ENCODE data around the gene NECTIN1. TPM values are rescaled to one million over a fixed set of nuclear protein-coding genes. Genes with fewer than 3 reads are reported as not detected.

The NECTIN1 gene
- total RNA-seq, 6 donors from 2014 or later = 1.4 to 12.6 (median 7.6) TPM

DNA sequence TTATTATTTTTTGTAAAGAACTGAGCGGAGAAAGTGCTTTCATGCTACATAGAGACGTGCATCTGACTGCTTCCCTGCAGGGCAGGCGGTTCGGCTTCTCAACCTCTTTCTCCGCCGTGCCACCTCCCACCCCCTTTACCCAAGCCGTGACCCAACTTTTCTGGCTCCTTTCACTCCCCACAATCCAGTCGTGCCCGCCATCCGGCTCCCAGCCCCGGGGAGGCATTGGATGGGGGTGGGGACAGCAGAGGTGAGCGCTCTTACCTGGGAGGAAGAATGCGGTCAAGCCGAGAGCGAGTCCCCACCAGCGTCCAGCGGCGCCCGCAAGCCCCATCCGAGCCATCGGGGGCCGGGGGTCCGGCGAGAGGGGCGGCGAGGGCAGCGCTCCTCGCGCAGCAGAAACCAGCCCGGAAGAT lies 781 bp downstream of the NECTIN1 start:
- Histone ChIP-seq H3K4me1 (peaks cover 20 to 33% (median 28%) of the 10 kb centered on the region in 4 donors), H3K27me3 (no peaks in the 10 kb centered on the region), H3K4me3 (peak overlapping the region; percentile 69 to 96 (median 77)), H3K9me3 (no peaks in the 10 kb centered on the region), H3K27ac (peak overlapping the region; percentile 79 to 89 (median 80)), H3K36me3 (no peaks in the 10 kb centered on the region)
- ATAC-seq (ENCODE audit: low FRiP score in 2 of 2) (no peak), DNase-seq (no peak)
- WGBS, 2 donors = 0 to 1% methylated on average over 15 to 27 of the region's 30 CpGs
- TF ChIP-seq POLR2AphosphoS5 (IDR thresholded peaks at IDR 0.05) (no peak), EP300 (IDR thresholded peaks at IDR 0.05) (no peak), POLR2A (IDR thresholded peaks at IDR 0.05) (no peak)
- TF ChIP-seq, protein P1, sequence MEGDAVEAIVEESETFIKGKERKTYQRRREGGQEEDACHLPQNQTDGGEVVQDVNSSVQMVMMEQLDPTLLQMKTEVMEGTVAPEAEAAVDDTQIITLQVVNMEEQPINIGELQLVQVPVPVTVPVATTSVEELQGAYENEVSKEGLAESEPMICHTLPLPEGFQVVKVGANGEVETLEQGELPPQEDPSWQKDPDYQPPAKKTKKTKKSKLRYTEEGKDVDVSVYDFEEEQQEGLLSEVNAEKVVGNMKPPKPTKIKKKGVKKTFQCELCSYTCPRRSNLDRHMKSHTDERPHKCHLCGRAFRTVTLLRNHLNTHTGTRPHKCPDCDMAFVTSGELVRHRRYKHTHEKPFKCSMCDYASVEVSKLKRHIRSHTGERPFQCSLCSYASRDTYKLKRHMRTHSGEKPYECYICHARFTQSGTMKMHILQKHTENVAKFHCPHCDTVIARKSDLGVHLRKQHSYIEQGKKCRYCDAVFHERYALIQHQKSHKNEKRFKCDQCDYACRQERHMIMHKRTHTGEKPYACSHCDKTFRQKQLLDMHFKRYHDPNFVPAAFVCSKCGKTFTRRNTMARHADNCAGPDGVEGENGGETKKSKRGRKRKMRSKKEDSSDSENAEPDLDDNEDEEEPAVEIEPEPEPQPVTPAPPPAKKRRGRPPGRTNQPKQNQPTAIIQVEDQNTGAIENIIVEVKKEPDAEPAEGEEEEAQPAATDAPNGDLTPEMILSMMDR (IDR thresholded peaks at IDR 0.05) = no peak

DNA sequence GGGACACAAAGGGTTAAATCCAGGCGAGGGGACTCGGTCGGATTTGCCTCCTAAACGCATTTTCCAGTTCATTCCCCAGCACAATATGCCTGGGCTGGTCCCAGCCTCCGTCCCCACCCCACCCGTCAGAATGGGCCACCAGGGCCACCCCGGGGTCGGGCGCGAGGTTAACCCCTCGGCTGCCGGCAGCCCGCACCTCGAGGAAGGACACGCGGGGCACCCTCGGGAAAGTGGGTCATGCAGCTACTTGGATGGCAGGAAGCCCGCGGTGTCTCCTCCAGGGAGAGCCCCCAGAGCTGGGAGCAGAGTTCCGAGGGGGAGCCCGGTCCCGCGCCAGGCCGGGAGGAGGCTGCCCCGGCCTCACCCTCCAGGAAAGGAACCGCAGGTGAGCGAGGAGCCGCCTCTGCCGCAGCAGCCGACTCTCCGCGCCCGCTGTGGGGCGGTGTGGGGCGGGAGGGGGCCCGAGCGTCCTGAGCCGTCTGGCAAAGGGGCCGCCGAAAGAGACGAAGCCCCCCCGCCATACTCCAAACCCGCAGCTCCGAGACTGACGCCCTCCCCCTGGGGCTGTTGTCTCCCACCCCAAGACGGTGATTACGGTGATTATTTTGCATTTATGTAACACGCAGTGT lies 1.4 kb downstream of the NECTIN1 start:
- no peaks in the 10 kb centered on the region for H3K36me3 ChIP-seq
- DNase-seq = peak; percentile 41 to 89
- peak in 1 of 2 donors; percentile 1 for ATAC-seq (ENCODE audit: low FRiP score in 2 of 2)
- TF ChIP-seq POLR2A (IDR thresholded peaks at IDR 0.05) (no peak), POLR2AphosphoS5 (IDR thresholded peaks at IDR 0.05) (no peak), EP300 (IDR thresholded peaks at IDR 0.05) (no peak)
- TF ChIP-seq, protein P1 (IDR thresholded peaks at IDR 0.05) = no peak
- H3K9me3 ChIP-seq = no peaks in the 10 kb centered on the region
- no peaks in the 10 kb centered on the region for H3K27me3 ChIP-seq
- peak overlapping the region in 1 of 4 donors; percentile 89 for H3K27ac ChIP-seq
- H3K4me1 ChIP-seq = peaks cover 20 to 33% (median 28%) of the 10 kb centered on the region in 4 donors
- H3K4me3 ChIP-seq = peak overlapping the region; percentile 69 to 96 (median 77)
- WGBS, 2 donors = 0 to 1% methylated on average over 22 to 35 of the region's 48 CpGs

- TF ChIP-seq POLR2AphosphoS5 (IDR thresholded peaks at IDR 0.05) = no peak
- Histone ChIP-seq H3K36me3 (no peaks in the 10 kb centered on the region), H3K9me3 (no peaks in the 10 kb centered on the region), H3K4me1 (peaks cover 20 to 33% (median 28%) of the 10 kb centered on the region in 4 donors), H3K27ac (no peak overlapping the region), H3K27me3 (no peaks in the 10 kb centered on the region), H3K4me3 (peak overlapping the region in 3 of 4 donors; percentile 69 to 96 (median 80))
- 20 to 23% methylated on average over 8 to 21 of the region's 21 CpGs for WGBS, 2 donors
- DNase-seq (no peak), ATAC-seq (ENCODE audit: low FRiP score in 2 of 2) (no peak)
Observed at GRCh38 chr11:119726585-119727522, 2.1 kb downstream of the NECTIN1 start.

DNA sequence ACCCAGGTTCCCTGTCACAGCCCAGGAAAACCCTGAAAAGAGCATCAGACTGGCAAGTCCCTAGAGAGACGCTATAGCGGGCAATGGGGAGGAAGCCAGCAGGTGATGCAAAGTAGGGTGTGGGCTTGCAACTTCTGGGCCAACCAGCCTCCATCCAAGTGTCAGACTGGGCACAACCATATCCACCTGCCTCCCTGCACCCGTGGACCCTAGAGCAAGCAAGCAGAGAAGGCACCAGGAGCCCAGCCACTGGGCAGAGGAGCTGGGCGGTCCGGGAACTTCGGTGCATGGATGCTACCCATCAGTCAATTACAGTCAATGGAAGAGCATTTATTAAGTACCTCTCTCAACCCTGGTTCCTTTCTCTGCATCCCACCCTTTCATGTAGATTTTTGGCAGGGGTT lies 2.8 kb downstream of the NECTIN1 start:
- DNase-seq (no peak), ATAC-seq (ENCODE audit: low FRiP score in 2 of 2) (no peak)
- no peaks in the 10 kb centered on the region for H3K27me3 ChIP-seq
- H3K36me3 ChIP-seq = no peaks in the 10 kb centered on the region
- TF ChIP-seq POLR2A (IDR thresholded peaks at IDR 0.05) = no peak
- no peak for TF ChIP-seq POLR2AphosphoS5 (IDR thresholded peaks at IDR 0.05)
- TF ChIP-seq, protein P1 (IDR thresholded peaks at IDR 0.05) = no peak
- TF ChIP-seq EP300 (IDR thresholded peaks at IDR 0.05) = no peak
- H3K4me3 ChIP-seq = no peak overlapping the region
- H3K27ac ChIP-seq = no peak overlapping the region
- no peaks in the 10 kb centered on the region for H3K9me3 ChIP-seq
- H3K4me1 ChIP-seq = peaks cover 20 to 33% (median 28%) of the 10 kb centered on the region in 4 donors
- WGBS, 2 donors = 72 to 88% methylated on average over 6 of the region's 6 CpGs

DNA sequence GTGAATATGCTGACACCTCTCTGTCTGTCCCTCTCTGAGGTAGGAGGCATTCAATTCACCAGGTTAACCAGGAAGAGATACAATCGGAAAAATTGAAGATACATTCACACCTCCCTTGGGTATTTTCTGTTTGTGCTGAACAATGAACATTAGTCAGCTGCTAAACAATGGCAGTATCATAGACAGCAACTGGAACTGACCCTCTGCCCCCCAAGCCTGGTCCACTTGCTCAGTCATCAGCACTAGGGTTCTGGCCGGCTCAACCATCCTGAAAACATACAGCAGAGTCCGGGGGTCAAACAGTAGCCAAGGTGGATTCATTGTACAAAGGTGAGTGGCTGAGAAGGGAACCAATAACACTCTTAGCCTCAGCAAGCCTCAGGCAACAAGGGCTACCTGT lies 4.0 kb downstream of the NECTIN1 start:
- 84 to 95% methylated on average over 2 to 3 of the region's 3 CpGs for WGBS, 2 donors
- TF ChIP-seq POLR2A (IDR thresholded peaks at IDR 0.05) (no peak), EP300 (IDR thresholded peaks at IDR 0.05) (no peak), POLR2AphosphoS5 (IDR thresholded peaks at IDR 0.05) (no peak)
- TF ChIP-seq, protein P1 (IDR thresholded peaks at IDR 0.05) = no peak
- Histone ChIP-seq H3K4me3 (no peak overlapping the region), H3K36me3 (no peaks in the 10 kb centered on the region), H3K4me1 (peaks cover 20 to 28% (median 25%) of the 10 kb centered on the region in 4 donors), H3K9me3 (no peaks in the 10 kb centered on the region), H3K27me3 (no peaks in the 10 kb centered on the region), H3K27ac (no peak overlapping the region)
- DNase-seq = no peak
- ATAC-seq (ENCODE audit: low FRiP score in 2 of 2) = no peak

All from upper lobe of left lung (tissue), 6 donors.